HG03108 (cell line): ENCODE results near the gene DHFR.
"Not testable (repeated sequence)": the region's sequence is repeated elsewhere in the genome, so short reads cannot be mapped to it uniquely, and the experiment has no call there.

Experiments used
- ATAC-seq: cut with Tn5 transposase; IDR thresholded peaks from one replicate; pipeline ENCODE4 v1.9.1; 2021; ENCODE audit warnings: moderate library complexity; ENCODE audit not compliant: unreplicated experiment

DHFR gene

DNA sequence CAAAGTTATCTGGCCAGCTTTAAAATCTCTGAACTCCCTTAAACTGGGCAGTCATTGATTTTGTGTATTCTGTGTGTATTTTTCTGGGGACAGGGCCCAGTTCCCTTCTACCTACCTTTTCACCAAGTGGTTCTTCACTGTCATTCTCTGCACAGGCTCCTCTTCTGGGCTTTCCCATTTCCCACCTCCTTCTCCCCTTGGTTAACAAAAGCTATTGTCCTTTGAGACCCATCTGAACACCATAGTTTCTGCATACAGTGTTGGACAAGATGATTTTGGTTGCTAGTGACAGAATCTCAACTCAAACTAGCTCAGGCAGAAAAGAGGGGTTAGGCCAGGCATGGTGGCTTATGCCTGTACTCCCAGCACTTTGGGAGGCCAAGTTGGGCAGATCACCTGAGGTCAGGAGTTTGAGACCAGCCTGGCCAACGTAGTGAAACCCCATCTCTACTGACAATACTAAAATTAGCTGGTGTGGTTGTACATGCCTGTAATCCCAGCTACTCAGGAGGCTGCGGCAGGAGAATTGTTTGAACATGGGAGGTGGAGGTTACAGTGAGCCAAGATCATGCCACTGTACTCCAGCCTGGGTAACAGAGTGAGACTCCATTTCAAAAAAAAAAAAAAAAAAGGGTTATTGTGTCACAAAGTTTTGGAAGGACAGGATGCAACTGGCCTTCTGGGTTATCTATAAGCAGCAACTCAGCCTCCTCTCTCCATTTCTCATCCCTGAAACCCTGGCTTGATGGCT lies 53.7 kb downstream of the DHFR start:
- ATAC-seq: no peak

- ATAC-seq: no peak
These were observed 57.3 kb downstream of the DHFR start for GRCh38 chr5:80597500-80597899.

DNA sequence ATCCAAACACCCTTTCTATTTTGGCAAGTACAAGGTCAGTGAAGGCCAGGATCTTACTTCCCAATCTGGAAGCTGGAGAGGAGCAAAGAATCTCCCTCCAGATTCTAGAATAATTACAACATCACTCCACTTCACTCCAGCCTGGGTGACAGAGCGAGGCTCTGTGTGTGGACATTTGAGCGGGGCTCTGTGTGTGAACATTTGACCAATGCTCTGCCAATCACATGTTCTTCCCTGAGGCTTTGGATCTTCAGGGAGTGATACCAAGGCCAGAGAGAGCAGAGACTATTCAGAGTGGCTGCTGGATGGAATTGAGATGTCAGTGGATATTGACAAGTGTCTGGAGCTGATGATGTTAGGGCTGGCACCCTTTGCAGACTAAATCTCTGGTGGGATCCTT lies 60.0 kb downstream of the DHFR start:
- no peak for ATAC-seq

DNA sequence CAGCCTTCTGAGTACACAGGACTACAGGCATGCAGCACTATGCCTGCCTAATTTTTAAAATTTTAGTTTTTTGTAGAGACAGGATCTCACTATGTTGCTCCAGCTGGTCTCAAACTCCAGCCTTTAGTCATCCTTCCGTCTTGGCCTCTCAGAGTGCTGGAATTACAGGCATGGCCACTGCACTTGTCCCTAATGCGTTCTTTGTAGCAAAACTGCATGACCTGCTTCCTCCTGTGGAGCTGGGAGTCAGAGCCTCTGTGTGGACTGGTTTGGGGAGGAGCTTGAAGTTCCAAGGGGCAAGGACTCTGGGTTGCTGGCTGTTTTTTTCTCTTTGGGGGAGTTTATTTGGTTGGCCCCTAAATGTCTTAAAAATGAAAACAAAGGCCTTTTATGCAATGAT lies 62.0 kb downstream of the DHFR start:
- no peak for ATAC-seq

- ATAC-seq: no peak
These were observed 62.7 kb downstream of the DHFR start for GRCh38 chr5:80592105-80592504.

DNA sequence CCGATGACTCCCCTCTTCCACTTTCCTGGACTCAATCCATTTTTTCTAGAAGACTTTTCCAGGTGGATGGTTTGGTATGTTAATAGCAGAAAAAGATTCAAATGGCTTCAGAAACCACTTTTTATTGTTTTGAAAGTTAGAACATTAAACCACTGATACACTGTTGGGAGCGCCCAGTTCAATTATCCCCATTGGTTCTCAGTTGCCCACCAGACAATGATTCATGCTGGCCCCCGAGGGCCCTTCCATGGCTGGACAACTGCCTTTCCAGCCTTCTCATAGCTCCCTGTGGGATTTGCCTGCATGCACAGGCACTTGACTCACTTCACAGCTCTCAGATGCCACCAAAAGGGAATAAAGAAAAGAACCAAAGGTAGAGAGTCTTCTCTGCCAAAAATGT lies 63.4 kb downstream of the DHFR start:
- ATAC-seq: no peak

GRCh38 chr5:80590766-80591165 lies 64.0 kb downstream of the DHFR start:
- no peak for ATAC-seq

GRCh38 chr5:80588858-80589540 lies 65.8 kb downstream of the DHFR start:
- no peak for ATAC-seq

- no peak for ATAC-seq
These were observed 70.0 kb downstream of the DHFR start for GRCh38 chr5:80584770-80585169.

- ATAC-seq: not testable (repeated sequence)
These were observed 74.5 kb downstream of the DHFR start for GRCh38 chr5:80580291-80580690.

- no peak for ATAC-seq
These were observed 75.7 kb downstream of the DHFR start for GRCh38 chr5:80579050-80579449.

DNA sequence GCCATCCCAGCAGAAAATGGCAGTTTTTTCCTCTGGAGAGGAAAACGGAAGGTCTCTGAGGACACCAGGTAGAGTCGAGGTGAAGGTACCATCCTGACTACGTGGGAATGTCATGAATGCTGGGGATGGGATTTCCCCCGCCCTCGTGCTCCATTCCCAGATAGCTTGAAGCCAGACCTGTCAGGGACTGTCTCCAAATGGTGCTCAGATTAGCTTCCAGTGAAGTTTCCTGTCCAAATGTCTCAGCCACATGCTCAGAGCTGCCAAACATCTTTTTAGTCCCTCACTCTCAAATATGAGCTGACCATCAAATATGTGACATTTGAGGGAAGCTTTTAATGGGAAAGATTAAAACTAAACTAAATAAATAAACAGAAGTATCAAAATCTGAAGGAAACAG lies 77.1 kb downstream of the DHFR start:
- ATAC-seq: no peak

GRCh38 chr5:80576383-80576782 lies 78.4 kb downstream of the DHFR start:
- ATAC-seq: no peak
